ENCODE results near the gene METTL26.

The METTL26 gene

DNA sequence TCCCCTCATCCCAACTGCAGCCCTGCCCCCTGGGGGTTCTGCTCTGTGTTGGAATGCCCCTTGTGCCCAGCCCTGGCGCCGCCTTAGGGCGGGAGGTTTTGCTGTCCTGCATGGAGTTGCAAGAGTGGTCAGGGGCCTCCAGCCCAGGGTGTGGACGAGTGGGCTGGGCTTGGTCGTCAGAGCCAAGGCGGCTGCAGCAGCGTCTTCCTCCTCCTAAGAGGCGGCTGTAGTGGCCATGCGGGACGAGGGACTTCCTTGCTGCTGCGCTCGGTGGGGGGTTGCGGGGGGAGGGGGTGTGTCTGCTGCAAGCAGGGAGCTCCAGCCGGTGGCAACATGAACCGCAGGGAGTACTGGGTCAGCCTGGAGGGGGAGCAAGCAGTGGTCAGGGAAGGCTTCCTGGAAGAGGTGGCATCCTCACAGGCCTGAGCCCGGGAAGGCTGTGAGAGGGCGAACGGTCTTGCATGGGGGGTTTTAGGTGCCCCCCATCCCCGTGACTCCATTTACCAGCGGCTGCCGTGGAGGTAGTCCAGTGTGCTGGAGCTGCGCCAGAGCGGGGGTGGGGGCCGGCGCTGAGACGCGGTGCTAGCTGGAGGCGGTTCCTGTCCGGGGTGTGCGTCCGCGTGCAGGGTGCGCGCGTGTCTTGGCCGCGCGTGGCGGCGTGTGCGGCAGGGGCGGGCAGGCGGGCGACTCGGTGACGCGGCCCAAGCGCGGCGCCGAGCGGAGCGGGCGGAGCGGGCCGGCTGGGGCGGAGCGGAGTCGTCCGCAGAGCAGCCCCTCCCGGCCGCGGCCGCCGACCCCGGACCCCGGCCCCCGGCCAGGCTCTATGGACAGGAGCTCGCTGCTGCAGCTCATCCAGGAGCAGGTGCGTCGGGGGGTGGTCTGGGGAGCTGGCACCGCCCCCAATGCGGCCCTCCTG, 39.1 kb upstream of the METTL26 start, which contains the start of gene RHBDL1:
TSS of gene RHBDL1 (plus strand) at position 704 of the 916 bp plus-strand sequence. CDS start at position 824, 120 bp downstream.
- no peak for DNase-seq

- no peak for DNase-seq
Measured at GRCh38 chr16:674214-674881, 38.2 kb upstream of the METTL26 start.

DNA sequence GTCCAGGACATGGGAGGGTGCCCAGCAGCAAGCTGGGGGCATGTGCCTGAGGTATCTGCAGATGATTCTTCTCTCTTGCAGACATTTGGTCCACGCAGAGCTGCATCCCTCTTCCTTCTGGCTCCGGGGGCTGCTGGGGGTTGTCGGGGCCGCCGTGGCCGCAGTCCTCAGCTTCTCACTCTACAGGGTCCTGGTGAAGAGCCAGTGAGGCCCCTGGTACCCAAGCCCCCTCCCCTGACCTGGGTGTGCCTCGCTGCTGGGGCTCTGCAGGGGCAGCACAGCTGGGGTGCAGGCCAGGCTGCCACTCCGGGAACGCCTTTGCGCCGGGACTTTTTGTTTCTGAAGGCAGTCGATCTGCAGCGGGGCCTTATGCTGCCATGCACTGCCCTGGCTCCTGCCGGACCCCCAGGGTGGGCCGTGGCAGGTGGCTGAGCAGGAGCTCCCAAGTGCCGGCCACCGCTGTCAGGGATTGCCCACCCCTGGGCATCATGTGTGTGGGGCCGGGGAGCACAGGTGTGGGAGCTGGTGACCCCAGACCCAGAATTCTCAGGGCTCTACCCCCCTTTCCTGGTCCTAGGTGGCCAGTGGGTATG, 37.4 kb upstream of the METTL26 start:
- DNase-seq, result no peak

DNA sequence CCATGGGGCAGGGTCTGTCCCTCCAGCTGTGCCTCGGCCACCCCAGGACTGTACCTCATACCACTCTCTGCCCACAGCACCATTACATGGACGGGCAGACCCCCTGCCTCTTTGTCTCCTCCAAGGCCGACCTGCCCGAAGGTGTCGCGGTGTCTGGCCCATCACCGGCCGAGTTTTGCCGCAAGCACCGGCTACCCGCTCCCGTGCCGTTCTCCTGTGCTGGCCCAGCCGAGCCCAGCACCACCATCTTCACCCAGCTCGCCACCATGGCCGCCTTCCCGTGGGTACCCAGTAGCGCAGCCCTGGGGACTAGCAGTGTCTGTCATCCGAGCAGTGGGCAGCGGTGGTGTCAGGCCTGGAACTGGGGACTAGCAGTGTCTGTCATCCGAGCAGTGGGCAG, 36.7 kb upstream of the METTL26 start:
- DNase-seq, result no peak

- no peak for DNase-seq
Measured at GRCh38 chr16:672371-672770, 36.3 kb upstream of the METTL26 start.

DNA sequence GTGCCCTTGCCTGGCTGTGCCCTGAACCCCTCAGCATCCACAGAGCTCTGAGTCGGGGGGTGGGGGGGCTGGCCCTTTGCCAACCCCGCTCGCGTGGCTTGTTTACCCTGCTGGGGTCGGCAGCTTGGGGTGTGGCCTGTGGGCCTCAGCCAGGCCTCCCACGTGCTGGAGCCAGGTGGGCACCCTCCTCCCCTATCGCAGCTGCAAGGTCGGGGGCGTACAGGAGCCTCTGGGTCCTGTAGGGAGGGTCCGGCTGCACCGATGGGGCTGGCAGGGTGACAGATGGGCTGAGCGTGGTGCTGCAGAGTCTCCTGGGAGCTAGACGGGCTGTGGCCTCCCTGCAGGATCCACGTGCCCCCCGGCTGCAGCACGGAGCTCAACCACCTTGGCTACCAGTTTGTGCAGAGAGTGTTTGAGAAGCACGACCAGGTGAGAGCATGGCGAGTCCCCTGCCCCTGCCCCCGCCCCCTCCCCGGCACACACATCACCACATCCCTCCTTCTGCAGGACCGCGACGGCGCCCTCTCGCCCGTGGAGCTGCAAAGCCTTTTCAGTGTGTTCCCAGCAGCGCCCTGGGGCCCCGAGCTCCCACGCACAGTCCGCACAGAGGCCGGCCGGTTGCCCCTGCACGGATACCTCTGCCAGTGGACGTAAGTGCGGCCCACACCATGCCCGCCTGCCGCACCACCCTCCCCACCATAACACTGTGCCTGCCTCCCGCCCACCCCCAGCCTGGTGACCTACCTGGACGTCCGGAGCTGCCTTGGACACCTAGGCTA, 35.4 kb upstream of the METTL26 start:
- DNase-seq, result no peak

DNA sequence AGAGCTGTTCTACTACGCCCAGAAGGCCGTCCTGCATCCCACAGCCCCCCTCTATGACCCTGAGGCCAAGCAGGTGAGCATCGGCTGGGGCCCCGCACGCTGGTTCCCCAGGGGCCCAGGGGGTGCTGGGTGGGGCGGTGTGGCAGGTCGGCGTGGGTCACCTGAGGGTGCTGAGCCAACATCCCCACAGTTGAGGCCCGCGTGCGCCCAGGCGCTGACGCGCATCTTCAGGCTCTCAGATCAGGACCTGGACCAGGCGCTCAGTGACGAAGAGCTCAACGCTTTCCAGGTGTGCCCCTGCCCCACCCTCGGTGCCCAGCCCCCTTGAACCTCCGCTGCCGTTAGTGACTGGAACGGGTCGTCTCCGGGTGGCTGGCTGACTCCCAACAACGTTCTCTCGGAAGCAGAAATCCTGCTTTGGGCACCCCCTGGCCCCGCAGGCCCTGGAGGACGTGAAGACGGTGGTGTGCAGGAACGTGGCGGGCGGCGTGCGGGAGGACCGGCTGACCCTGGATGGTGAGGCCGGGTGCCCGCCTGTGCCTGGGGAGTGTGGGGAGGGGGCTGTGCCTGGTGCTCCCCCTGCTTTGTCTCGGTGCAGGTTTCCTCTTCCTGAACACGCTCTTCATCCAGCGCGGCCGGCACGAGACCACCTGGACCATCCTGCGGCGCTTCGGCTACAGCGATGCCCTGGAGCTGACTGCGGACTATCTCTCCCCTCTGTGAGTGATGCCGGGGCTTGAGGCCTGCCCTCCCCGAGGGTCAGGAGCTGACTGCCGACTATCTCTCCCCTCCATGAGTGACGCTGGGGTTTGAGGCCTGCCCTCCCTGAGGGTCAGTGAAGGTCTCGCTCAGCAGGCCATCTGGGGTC, 34.6 kb upstream of the METTL26 start:
- DNase-seq, result no peak

- DNase-seq, result no peak
Measured at GRCh38 chr16:669666-670065, 33.6 kb upstream of the METTL26 start.

- DNase-seq, result no peak
Measured at GRCh38 chr16:668519-669171, 32.5 kb upstream of the METTL26 start.

GRCh38 chr16:667780-668518, 31.8 kb upstream of the METTL26 start, which contains the start of gene RHOT2:
Gene RHOT2 (plus strand): TSS chr16:668132. CDS start chr16:668200, 68 bp downstream.
- peak; percentile 91 for DNase-seq

- no peak for DNase-seq
Measured at GRCh38 chr16:667113-667779, 31.1 kb upstream of the METTL26 start.

- DNase-seq, result no peak
Measured at GRCh38 chr16:666572-666971, 30.5 kb upstream of the METTL26 start.

DNA sequence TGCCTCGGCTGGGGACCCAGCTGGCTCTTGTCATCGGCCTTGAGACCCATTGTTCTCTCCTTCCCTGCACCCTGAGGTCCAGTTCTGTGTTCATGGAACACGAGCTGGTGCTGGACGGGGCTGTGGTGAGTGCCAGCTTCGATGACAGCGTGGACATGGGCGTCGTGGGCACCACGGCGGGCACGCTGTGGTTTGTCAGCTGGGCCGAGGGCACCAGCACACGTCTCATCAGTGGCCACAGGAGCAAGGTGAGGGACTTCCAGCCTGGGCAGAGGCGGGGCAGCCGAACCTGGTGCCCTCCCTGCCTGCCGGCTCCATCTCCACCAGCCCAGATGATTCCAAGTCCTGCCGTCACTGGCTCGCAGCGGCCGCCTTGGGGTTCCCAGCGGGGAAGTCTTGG, 26.5 kb upstream of the METTL26 start:
- no peak for DNase-seq

- no peak for DNase-seq
Measured at GRCh38 chr16:662095-662494, 26.0 kb upstream of the METTL26 start.

DNA sequence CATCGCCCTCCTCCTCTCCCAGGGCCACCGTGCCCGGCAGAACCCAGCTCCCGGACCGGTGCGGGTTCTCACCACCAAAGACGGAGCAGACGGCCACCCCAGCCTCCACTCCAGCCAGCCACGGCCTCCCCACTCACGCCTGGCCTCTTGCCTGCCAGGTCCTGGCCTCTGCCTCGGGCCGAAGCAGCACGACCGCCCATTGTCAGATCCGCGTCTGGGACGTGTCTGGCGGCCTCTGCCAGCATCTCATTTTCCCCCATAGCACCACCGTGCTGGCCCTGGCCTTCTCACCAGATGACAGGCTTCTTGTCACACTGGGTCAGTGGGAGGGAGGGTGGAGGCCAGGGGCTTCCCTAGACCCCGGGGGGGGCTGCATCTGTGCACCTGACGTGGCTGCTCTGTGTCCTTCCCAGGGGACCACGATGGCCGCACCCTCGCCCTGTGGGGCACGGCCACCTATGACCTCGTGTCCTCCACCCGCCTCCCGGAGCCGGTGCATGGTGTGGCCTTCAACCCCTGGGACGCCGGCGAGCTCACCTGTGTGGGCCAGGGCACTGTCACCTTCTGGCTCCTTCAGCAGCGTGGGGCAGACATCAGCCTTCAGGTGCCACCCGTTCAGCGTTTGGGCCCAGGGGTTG, 25.2 kb upstream of the METTL26 start:
- DNase-seq, result no peak

DNA sequence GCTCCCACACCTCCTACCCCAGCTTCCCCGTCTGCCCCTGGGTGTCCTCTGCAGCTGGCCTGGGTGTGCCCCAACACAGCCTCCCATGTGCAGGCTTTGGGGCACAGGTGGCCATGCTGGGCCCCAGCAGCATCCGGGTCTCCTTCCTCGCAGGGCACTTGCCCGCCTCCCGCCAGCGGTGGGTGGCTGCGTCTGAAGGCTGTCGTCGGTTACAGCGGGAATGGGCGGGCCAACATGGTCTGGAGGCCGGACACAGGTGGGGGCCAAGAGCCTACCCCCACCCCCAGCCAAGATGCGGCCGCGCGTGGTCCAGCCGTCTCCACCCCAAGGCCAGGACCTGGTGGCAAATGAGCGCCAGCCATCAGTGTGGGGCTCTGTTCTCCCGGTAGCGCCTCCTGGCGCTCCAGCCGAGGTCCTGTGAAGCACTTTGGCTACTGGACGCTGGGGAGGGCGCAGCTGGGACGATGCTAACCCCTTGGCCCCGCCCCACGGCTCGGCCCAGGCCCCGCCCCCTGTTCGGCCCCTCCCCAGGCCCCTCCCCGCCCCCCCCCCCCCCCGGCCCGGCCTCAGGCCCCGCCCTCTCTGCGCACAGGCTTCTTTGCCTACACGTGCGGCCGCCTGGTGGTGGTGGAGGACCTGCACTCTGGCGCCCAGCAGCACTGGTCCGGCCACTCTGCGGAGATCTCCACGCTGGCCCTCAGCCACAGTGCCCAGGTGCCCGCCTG, 24.5 kb upstream of the METTL26 start:
- peak; percentile 69 for DNase-seq

GRCh38 chr16:660132-660458, 24.0 kb upstream of the METTL26 start:
- no peak for DNase-seq

GRCh38 chr16:659618-660017, 23.5 kb upstream of the METTL26 start:
- DNase-seq, result no peak
